Measurements from ENCODE around the gene AKAP9.

Gene AKAP9

DNA sequence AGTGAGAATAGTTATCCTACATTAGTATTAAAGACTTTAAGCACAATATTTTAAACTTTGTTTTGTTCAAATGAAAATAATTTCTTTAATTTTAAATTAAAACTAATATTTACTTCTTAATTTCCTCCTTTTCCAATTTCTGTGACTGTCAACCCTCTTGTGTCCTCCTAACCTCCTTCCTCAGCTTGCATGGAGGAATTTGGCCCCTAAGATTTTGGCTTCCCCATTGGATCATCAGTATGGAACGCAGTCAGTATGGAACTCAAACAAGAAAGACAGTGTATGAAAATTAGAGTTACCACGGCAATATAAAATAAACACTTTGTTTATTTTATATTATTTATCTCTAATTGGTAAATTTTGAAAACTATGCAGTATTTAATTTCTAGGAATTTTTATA is 102.4 kb downstream of the AKAP9 start:
- Histone ChIP-seq H3K27ac (replicated peaks) (no peak overlapping the region), H3K4me3 (replicated peaks; ENCODE audit: insufficient read depth, low read length) (no peak overlapping the region), H3K27me3 (ENCODE audit: insufficient read depth, poor library complexity, severe bottlenecking) (no peaks in the 10 kb centered on the region)
- DNase-seq (ENCODE audit: low read depth in 1 of 2, low spot score in 1 of 2), result no peak
- no peak for TF ChIP-seq SPI1 (IDR thresholded peaks at IDR 0.05; ENCODE audit: borderline replicate concordance, low read depth)
- no peak for TF ChIP-seq POLR2AphosphoS5 (IDR thresholded peaks at IDR 0.05; ENCODE audit: low read depth)
- TF ChIP-seq, protein P1, sequence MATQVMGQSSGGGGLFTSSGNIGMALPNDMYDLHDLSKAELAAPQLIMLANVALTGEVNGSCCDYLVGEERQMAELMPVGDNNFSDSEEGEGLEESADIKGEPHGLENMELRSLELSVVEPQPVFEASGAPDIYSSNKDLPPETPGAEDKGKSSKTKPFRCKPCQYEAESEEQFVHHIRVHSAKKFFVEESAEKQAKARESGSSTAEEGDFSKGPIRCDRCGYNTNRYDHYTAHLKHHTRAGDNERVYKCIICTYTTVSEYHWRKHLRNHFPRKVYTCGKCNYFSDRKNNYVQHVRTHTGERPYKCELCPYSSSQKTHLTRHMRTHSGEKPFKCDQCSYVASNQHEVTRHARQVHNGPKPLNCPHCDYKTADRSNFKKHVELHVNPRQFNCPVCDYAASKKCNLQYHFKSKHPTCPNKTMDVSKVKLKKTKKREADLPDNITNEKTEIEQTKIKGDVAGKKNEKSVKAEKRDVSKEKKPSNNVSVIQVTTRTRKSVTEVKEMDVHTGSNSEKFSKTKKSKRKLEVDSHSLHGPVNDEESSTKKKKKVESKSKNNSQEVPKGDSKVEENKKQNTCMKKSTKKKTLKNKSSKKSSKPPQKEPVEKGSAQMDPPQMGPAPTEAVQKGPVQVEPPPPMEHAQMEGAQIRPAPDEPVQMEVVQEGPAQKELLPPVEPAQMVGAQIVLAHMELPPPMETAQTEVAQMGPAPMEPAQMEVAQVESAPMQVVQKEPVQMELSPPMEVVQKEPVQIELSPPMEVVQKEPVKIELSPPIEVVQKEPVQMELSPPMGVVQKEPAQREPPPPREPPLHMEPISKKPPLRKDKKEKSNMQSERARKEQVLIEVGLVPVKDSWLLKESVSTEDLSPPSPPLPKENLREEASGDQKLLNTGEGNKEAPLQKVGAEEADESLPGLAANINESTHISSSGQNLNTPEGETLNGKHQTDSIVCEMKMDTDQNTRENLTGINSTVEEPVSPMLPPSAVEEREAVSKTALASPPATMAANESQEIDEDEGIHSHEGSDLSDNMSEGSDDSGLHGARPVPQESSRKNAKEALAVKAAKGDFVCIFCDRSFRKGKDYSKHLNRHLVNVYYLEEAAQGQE (IDR thresholded peaks at IDR 0.05; ENCODE audit: insufficient replicate concordance, low read depth), result no peak
- TF ChIP-seq, protein P2, sequence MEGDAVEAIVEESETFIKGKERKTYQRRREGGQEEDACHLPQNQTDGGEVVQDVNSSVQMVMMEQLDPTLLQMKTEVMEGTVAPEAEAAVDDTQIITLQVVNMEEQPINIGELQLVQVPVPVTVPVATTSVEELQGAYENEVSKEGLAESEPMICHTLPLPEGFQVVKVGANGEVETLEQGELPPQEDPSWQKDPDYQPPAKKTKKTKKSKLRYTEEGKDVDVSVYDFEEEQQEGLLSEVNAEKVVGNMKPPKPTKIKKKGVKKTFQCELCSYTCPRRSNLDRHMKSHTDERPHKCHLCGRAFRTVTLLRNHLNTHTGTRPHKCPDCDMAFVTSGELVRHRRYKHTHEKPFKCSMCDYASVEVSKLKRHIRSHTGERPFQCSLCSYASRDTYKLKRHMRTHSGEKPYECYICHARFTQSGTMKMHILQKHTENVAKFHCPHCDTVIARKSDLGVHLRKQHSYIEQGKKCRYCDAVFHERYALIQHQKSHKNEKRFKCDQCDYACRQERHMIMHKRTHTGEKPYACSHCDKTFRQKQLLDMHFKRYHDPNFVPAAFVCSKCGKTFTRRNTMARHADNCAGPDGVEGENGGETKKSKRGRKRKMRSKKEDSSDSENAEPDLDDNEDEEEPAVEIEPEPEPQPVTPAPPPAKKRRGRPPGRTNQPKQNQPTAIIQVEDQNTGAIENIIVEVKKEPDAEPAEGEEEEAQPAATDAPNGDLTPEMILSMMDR (IDR thresholded peaks at IDR 0.05; ENCODE audit: insufficient read depth, low read length), result no peak
- no peak for TF ChIP-seq GABPA (IDR thresholded peaks at IDR 0.05; ENCODE audit: low read depth)

DNA sequence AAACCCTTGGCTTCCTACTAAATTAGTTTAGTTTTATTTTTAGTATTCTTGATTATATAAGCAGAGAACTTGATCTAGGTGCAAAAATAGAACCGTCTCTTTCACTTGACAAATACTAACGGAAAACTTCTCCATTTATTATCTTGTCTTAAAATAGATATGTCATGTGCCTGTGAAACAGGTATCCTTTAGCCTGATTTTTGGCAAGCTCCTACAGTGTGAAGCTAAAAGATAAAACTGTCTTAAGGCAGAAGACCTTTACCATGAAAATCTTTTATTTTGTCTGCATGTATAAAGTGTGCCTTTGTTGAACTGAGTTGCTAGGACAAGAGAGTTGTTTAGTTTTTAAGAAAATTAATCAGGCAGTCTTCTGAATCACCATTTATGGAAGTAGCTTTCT is 103.0 kb downstream of the AKAP9 start:
- Histone ChIP-seq H3K4me3 (replicated peaks; ENCODE audit: insufficient read depth, low read length) (no peak overlapping the region), H3K27ac (replicated peaks) (no peak overlapping the region), H3K27me3 (ENCODE audit: insufficient read depth, poor library complexity, severe bottlenecking) (no peaks in the 10 kb centered on the region)
- TF ChIP-seq, protein P1 (IDR thresholded peaks at IDR 0.05; ENCODE audit: insufficient replicate concordance, low read depth), result no peak
- TF ChIP-seq GABPA (IDR thresholded peaks at IDR 0.05; ENCODE audit: low read depth) (no peak), POLR2AphosphoS5 (IDR thresholded peaks at IDR 0.05; ENCODE audit: low read depth) (no peak)
- TF ChIP-seq, protein P2 (IDR thresholded peaks at IDR 0.05; ENCODE audit: insufficient read depth, low read length), result no peak
- DNase-seq (ENCODE audit: low read depth in 1 of 2, low spot score in 1 of 2), result no peak

DNA sequence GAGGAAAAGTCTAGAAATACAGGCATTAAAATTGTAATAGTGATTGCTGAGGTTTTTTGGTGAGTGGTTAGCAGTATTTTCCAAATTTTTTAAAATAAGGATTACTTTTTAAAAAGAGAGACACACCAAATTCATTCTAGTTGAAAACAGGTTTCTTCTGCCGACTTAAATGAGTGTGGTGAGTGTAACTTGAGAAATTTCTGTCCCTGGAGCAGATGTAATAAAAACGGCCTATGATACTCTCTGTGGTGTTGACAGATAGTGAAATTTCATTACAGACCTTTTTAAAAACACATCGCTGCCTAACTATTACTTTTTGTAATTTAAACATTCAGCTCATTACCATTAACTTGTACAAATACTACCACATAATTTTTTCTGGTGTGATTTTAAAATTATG is 103.5 kb downstream of the AKAP9 start:
- H3K27me3 ChIP-seq (ENCODE audit: insufficient read depth, poor library complexity, severe bottlenecking), result no peaks in the 10 kb centered on the region
- no peak overlapping the region for H3K4me3 ChIP-seq (replicated peaks; ENCODE audit: insufficient read depth, low read length)
- TF ChIP-seq GABPA (IDR thresholded peaks at IDR 0.05; ENCODE audit: low read depth), result no peak
- TF ChIP-seq POLR2AphosphoS5 (IDR thresholded peaks at IDR 0.05; ENCODE audit: low read depth), result no peak
- TF ChIP-seq, protein P2 (IDR thresholded peaks at IDR 0.05; ENCODE audit: insufficient read depth, low read length), result no peak
- no peak for TF ChIP-seq SPI1 (IDR thresholded peaks at IDR 0.05; ENCODE audit: borderline replicate concordance, low read depth)
- TF ChIP-seq, protein P1 (IDR thresholded peaks at IDR 0.05; ENCODE audit: insufficient replicate concordance, low read depth), result no peak
- no peak for DNase-seq (ENCODE audit: low read depth in 1 of 2, low spot score in 1 of 2)
- no peak overlapping the region for H3K27ac ChIP-seq (replicated peaks)

All from HL-60 (cell line).